Liver (tissue), 9 donors: ENCODE measurements around the gene FRMD7. TPM values are rescaled to one million over a fixed set of nuclear protein-coding genes. Genes with fewer than 3 reads are reported as not detected.

Source experiments
- DNase-seq: peaks from one replicate; pipeline ENCODE4 v3.0.0-alpha.2; 2017; ENCODE audit warnings: low spot score
- H3K27ac ChIP-seq, 2 donors: one replicate each; pipeline ENCODE4 v1.7.0; 2013; ENCODE audit warnings: inconsistent platforms in 2 of 2, low read length in 2 of 2, control low read depth in 1 of 2, low read depth in 1 of 2, mild to moderate bottlenecking in 1 of 2
- H3K27me3 ChIP-seq, 4 donors: one replicate each; pipeline versions ENCODE4 v1.6.1 to v1.7.0; 2013; ENCODE audit warnings: low read length in 3 of 4, inconsistent platforms in 1 of 4, mild to moderate bottlenecking in 1 of 4, moderate library complexity in 1 of 4; ENCODE audit not compliant: control insufficient read depth in 4 of 4, insufficient read depth in 4 of 4
- H3K36me3 ChIP-seq, 4 donors: one replicate each; pipeline versions ENCODE4 v1.6.1 to v1.7.0; 2013; ENCODE audit warnings: low read length in 3 of 4, mild to moderate bottlenecking in 3 of 4, low read depth in 1 of 4, moderate library complexity in 1 of 4; ENCODE audit not compliant: control insufficient read depth in 4 of 4, insufficient read depth in 3 of 4
- H3K4me1 ChIP-seq, 4 donors: one replicate each; pipeline versions ENCODE4 v1.6.1 to v1.7.0; 2013; ENCODE audit warnings: low read length in 3 of 4, mild to moderate bottlenecking in 3 of 4, moderate library complexity in 1 of 4; ENCODE audit not compliant: control insufficient read depth in 4 of 4, insufficient read depth in 4 of 4
- H3K4me3 ChIP-seq, 3 donors: one replicate each; pipeline versions ENCODE4 v1.6.1 to v1.7.0; 2013; ENCODE audit warnings: low read length in 3 of 3, control low read depth in 1 of 3, low read depth in 1 of 3, mild to moderate bottlenecking in 1 of 3
- H3K9ac ChIP-seq, 2 donors: one replicate each; pipeline ENCODE4 v1.7.0; 2013; ENCODE audit warnings: low read length in 2 of 2, mild to moderate bottlenecking in 2 of 2, moderate library complexity in 2 of 2, control low read depth in 1 of 2, low read depth in 1 of 2
- H3K9me3 ChIP-seq, 4 donors: one replicate each; pipeline versions ENCODE4 v1.6.1 to v1.7.0; 2013; ENCODE audit warnings: low read length in 3 of 4; ENCODE audit not compliant: control insufficient read depth in 4 of 4
- CTCF ChIP-seq: fragments of 150-350 bp; IDR thresholded peaks from 2 replicates; pipeline ENCODE4 v1.5.1; 2017; ENCODE audit warnings: improper control_type of control experiment, low read depth, low read length; ENCODE audit not compliant: missing input control
- EGR1 ChIP-seq, 2 donors: IDR thresholded peaks; 2 replicates each; pipeline ENCODE4 v1.6.1; 2016 to 2018; ENCODE audit warnings: antibody characterized with exemption in 2 of 2, low read depth in 2 of 2
- FOXA1 ChIP-seq: IDR thresholded peaks from 2 replicates; pipeline ENCODE4 v1.6.1; 2016; ENCODE audit warnings: antibody characterized with exemption
- GABPA ChIP-seq, 2 donors: IDR thresholded peaks in 1 of 2; conservative IDR thresholded peaks in 1 of 2; 2 replicates each; pipeline ENCODE4 v1.6.1; 2016; ENCODE audit warnings: antibody characterized with exemption in 2 of 2, mild to moderate bottlenecking in 1 of 2, moderate library complexity in 1 of 2
- HNF4A ChIP-seq, 2 donors: conservative IDR thresholded peaks; 2 replicates each; pipeline ENCODE4 v1.6.1; 2016; ENCODE audit warnings: antibody characterized with exemption in 2 of 2, mild to moderate bottlenecking in 2 of 2
- HNF4G ChIP-seq: IDR thresholded peaks from 2 replicates; pipeline ENCODE4 v1.6.1; 2016; ENCODE audit warnings: antibody characterized with exemption
- JUND ChIP-seq, 2 donors: IDR thresholded peaks; 2 replicates each; pipeline ENCODE4 v1.6.1; 2016; ENCODE audit warnings: antibody characterized with exemption in 2 of 2
- NR2F2 ChIP-seq: IDR thresholded peaks from 2 replicates; pipeline ENCODE4 v1.6.1; 2016; ENCODE audit warnings: antibody characterized with exemption
- RAD21 ChIP-seq, 2 donors: IDR thresholded peaks; 2 replicates each; pipeline ENCODE4 v1.6.1; 2016; ENCODE audit warnings: antibody characterized with exemption in 2 of 2, mild to moderate bottlenecking in 2 of 2
- RXRA ChIP-seq, 2 donors: IDR thresholded peaks; 2 replicates each; pipeline ENCODE4 v1.6.1; 2017 to 2018; ENCODE audit warnings: antibody characterized with exemption in 2 of 2, mild to moderate bottlenecking in 1 of 2
- SP1 ChIP-seq: IDR thresholded peaks from 2 replicates; pipeline ENCODE4 v1.6.1; 2018; ENCODE audit warnings: antibody characterized with exemption, mild to moderate bottlenecking
- TAF1 ChIP-seq: conservative IDR thresholded peaks from 2 replicates; pipeline ENCODE4 v1.6.1; 2016; ENCODE audit warnings: antibody characterized with exemption, mild to moderate bottlenecking
- YY1 ChIP-seq: IDR thresholded peaks from 2 replicates; pipeline ENCODE4 v1.6.1; 2016; ENCODE audit warnings: antibody characterized with exemption, mild to moderate bottlenecking
- ZBTB33 ChIP-seq: IDR thresholded peaks from 2 replicates; pipeline ENCODE4 v1.6.1; 2016; ENCODE audit warnings: antibody characterized with exemption
- WGBS: extraction: QIAGEN DNeasy Blood & Tissue Kit; methylation state at CpG from one replicate; pipeline ENCODE4 v1.1.7; 2013; 5-methylcytosine and 5-hydroxymethylcytosine counted together
- polyA plus RNA-seq, 2 donors: library from polyadenylated mRNA; stranded (reverse) in 1 of 2; unstranded in 1 of 2; fragments of 200-250 nt in 1 of 2; fragments of >200 nt in 1 of 2; fragmentation: Nextera tagmentation in 1 of 2; extraction: Ambion mirVana in 1 of 2; gene quantifications; one replicate each; pipeline versions ENCODE4 v1.2.1 to v1.2.3, GENCODE V29; 2013 to 2015
- total RNA-seq, 2 donors: library from RNA; depleted of rRNA; stranded (reverse); fragments of >200 nt; gene quantifications; one replicate each; pipeline ENCODE4 v1.2.3, GENCODE V29; 2014
- TF ChIP-seq, protein P1 (sequence below): IDR thresholded peaks from 2 replicates; pipeline ENCODE4 v1.6.1; 2016; ENCODE audit warnings: antibody characterized with exemption, mild to moderate bottlenecking
- TF ChIP-seq, protein P2 (sequence below): IDR thresholded peaks from 2 replicates; pipeline ENCODE4 v1.6.1; 2016; ENCODE audit warnings: antibody characterized with exemption
- donor health status: healthy.
- donor health status: healthy.
- donor health status: healthy.
- donor health status: healthy.
- donor health status: healthy.

The FRMD7 gene
- total and polyA plus RNA-seq, 4 donors, result 0.03 to 0.14 (median 0.08) TPM; not detected in 1

DNA sequence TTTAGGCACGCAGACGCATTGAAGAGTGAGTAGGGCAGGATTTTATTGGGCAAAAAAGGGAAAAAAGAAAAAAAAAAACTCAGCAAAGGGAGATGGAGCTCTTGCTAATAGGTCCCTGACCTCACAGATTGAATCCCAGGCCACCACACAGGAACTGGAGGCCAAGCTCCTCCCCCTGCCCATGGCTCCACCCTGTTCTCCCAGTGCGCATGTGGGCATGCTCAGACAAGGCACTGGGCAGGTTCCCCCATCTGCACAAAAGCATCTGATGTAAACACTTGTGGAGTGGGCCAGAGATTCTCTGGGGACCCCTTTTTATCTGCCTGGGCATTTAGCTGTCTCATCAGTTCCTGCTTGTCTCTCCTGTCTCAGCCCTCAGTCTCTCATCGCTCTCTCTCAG lies 9.5 kb downstream of the FRMD7 start:
- Histone ChIP-seq H3K27me3 (peaks cover 0 to 3% (median 0%) of the 10 kb centered on the region in 4 donors), H3K9me3 (no peaks in the 10 kb centered on the region), H3K9ac (no peak overlapping the region), H3K4me3 (no peak overlapping the region), H3K4me1 (no peaks in the 10 kb centered on the region), H3K27ac (no peak overlapping the region), H3K36me3 (no peaks in the 10 kb centered on the region)
- TF ChIP-seq SP1 (no peak), RAD21 (IDR thresholded peaks at IDR 0.05) (no peak)
- DNase-seq, result no peak
- WGBS, result 97% methylated on average over 4 of the region's 4 CpGs

DNA sequence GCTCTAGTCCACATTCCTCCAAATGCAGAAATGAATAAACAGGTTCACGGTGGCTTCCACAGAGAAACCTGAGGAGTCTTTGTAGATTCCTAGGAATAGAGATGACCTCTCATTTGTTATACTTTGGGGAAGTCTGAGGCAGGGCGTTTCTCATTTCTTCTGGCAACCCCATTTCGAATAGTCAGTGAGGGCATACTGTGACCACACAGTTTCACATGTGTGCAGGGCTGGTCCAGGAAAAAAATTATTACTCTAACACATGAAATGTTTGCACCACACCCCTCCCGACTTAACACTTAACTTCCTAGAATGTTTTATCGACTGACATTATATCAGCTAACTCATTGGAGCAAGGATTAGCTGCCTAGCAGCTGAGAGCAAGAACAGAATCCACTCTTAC lies 12.0 kb downstream of the FRMD7 start:
- WGBS, result 89% methylated on average over 5 of the region's 5 CpGs
- DNase-seq, result no peak
- Histone ChIP-seq H3K27me3 (peaks cover 0 to 3% (median 0%) of the 10 kb centered on the region in 4 donors), H3K4me1 (no peaks in the 10 kb centered on the region), H3K4me3 (no peak overlapping the region), H3K9me3 (no peaks in the 10 kb centered on the region), H3K9ac (no peak overlapping the region), H3K27ac (no peak overlapping the region), H3K36me3 (no peaks in the 10 kb centered on the region)
- no peak for TF ChIP-seq FOXA1
- TF ChIP-seq RXRA (IDR thresholded peaks at IDR 0.05), result no peak
- TF ChIP-seq JUND (IDR thresholded peaks at IDR 0.05), result no peak
- no peak for TF ChIP-seq YY1
- no peak for TF ChIP-seq HNF4A (conservative IDR thresholded peaks at IDR 0.05)
- TF ChIP-seq TAF1, result no peak
- TF ChIP-seq EGR1 (IDR thresholded peaks at IDR 0.05; ENCODE audit: low read depth in 2 of 2), result no peak

- Histone ChIP-seq H3K36me3 (no peaks in the 10 kb centered on the region), H3K4me3 (no peak overlapping the region), H3K9me3 (no peaks in the 10 kb centered on the region), H3K27me3 (peaks cover 0 to 3% (median 0%) of the 10 kb centered on the region in 4 donors), H3K27ac (no peak overlapping the region), H3K9ac (no peak overlapping the region), H3K4me1 (no peaks in the 10 kb centered on the region)
- TF ChIP-seq EGR1 (IDR thresholded peaks at IDR 0.05; ENCODE audit: low read depth in 2 of 2) (no peak), GABPA (IDR thresholded peaks at IDR 0.05 in 1 of 2, conservative IDR thresholded peaks at IDR 0.05 in 1 of 2) (no peak), FOXA1 (no peak), TAF1 (no peak), HNF4G (no peak), ZBTB33 (no peak), JUND (IDR thresholded peaks at IDR 0.05) (no peak), CTCF (no peak), NR2F2 (no peak), RXRA (IDR thresholded peaks at IDR 0.05) (no peak), YY1 (no peak), RAD21 (IDR thresholded peaks at IDR 0.05) (no peak)
- TF ChIP-seq, protein P1, sequence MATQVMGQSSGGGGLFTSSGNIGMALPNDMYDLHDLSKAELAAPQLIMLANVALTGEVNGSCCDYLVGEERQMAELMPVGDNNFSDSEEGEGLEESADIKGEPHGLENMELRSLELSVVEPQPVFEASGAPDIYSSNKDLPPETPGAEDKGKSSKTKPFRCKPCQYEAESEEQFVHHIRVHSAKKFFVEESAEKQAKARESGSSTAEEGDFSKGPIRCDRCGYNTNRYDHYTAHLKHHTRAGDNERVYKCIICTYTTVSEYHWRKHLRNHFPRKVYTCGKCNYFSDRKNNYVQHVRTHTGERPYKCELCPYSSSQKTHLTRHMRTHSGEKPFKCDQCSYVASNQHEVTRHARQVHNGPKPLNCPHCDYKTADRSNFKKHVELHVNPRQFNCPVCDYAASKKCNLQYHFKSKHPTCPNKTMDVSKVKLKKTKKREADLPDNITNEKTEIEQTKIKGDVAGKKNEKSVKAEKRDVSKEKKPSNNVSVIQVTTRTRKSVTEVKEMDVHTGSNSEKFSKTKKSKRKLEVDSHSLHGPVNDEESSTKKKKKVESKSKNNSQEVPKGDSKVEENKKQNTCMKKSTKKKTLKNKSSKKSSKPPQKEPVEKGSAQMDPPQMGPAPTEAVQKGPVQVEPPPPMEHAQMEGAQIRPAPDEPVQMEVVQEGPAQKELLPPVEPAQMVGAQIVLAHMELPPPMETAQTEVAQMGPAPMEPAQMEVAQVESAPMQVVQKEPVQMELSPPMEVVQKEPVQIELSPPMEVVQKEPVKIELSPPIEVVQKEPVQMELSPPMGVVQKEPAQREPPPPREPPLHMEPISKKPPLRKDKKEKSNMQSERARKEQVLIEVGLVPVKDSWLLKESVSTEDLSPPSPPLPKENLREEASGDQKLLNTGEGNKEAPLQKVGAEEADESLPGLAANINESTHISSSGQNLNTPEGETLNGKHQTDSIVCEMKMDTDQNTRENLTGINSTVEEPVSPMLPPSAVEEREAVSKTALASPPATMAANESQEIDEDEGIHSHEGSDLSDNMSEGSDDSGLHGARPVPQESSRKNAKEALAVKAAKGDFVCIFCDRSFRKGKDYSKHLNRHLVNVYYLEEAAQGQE, result no peak
- TF ChIP-seq, protein P2, sequence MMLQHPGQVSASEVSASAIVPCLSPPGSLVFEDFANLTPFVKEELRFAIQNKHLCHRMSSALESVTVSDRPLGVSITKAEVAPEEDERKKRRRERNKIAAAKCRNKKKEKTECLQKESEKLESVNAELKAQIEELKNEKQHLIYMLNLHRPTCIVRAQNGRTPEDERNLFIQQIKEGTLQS, result no peak
- DNase-seq, result no peak
Measured at GRCh38 chrX:132114607-132115006, 13.2 kb downstream of the FRMD7 start.
